HAP-1 (cell line): ENCODE measurements around the gene TSPAN1.
"Not testable (repeated sequence)": the region's sequence is repeated elsewhere in the genome, so short reads cannot be mapped to it uniquely, and the experiment has no call there.

Experiments
- DNase-seq, 2 experiments: peaks; one replicate each; pipeline ENCODE4 v3.0.0-alpha.2; 2016 to 2020; ENCODE audit warnings: low spot score in 2 of 2
- H3K27me3 ChIP-seq: fragments of 250-450 bp; sonication (Bioruptor Pico); 2 replicates; pipeline ENCODE4 v1.5.1; 2020; ENCODE audit warnings: low read depth, mild to moderate bottlenecking, moderate library complexity
- H3K36me3 ChIP-seq: fragments of 250-450 bp; sonication (Bioruptor Pico); replicated peaks from 2 replicates; pipeline ENCODE4 v1.5.1; 2020; ENCODE audit warnings: mild to moderate bottlenecking
- H3K4me1 ChIP-seq: fragments of 250-450 bp; sonication (Bioruptor Pico); 2 replicates; pipeline ENCODE4 v1.5.1; 2020; ENCODE audit warnings: mild to moderate bottlenecking
- H3K4me3 ChIP-seq: fragments of 250-450 bp; sonication (Bioruptor Pico); 2 replicates; pipeline ENCODE4 v1.5.1; 2020; ENCODE audit warnings: mild to moderate bottlenecking, moderate library complexity
- H3K9me3 ChIP-seq: fragments of 250-450 bp; sonication (Bioruptor Pico); 2 replicates; pipeline ENCODE4 v1.5.1; 2020; ENCODE audit warnings: mild to moderate bottlenecking, moderate library complexity
- in situ Hi-C: fragments of 300-500 bp; cut with MboI; formaldehyde crosslinking; loops from 3 replicates; pipeline ENCODE4 v1.14.3; 2020; ENCODE audit warnings: low sequenced_read_pairs, inconsistent platforms, mixed read lengths

Gene TSPAN1

DNA sequence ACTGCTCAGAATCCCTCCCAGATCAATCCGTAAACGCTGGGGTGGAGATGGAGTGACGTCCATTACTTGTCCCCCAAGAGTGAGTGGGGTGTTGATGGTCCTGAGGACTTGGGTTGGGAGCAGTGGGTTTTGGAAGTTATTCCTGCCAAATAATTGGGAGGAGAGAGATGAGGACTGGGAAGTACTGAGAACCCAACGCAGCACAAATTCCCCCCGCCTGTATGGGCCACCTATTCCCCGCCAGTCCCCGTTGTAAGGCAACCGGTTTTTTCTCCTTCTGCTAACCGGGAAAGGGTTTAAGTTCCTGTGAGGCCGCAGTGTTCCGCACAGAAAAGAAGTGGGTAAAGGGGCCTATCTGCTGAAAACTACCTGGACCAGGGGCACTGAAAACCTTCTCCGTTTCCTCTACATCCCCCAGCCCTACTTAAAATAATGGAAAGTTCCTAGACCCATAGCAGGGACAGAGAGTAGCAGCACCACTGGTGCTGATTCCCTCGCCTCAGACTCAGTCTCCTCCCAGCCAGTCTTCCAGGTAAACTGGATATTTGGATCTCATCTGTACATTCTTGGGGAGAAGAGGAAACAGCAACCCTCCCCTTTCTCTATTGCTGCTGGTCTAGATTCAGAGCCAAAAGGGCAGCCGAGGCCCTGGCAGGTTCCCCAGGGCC, 29.0 kb downstream of the TSPAN1 start:
- Histone ChIP-seq H3K27me3 (no peaks in the 10 kb centered on the region), H3K4me3 (peak overlapping the region; percentile 92), H3K9me3 (no peaks in the 10 kb centered on the region), H3K36me3 (peaks cover 8% of the 10 kb centered on the region), H3K4me1 (peaks cover 31% of the 10 kb centered on the region)
- peak in 1 of 2 experiments; percentile 9 for DNase-seq
- in situ Hi-C loops: no loop called here

DNA sequence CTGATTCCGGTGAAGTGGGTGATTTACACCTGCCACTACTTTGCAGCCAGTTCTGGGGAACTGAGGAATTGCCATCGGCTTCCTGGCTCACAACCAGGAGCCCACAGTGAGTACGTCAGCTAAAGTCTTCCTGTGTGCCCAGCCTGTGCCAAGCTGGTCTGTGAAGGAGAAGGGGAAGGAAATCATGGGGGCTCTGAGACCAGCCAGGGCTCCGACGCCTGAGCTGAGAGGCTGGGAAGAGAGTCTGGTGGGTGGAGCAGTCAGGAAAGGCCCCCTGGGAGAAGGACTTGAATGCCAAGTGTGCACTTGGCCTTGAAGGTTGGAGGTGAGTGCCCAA, 29.5 kb downstream of the TSPAN1 start:
- in situ Hi-C loops: no loop called here
- peak in 1 of 2 experiments; percentile 46 for DNase-seq
- Histone ChIP-seq H3K4me1 (peaks cover 26% of the 10 kb centered on the region), H3K27me3 (no peaks in the 10 kb centered on the region), H3K4me3 (peak overlapping the region; percentile 92), H3K9me3 (no peaks in the 10 kb centered on the region), H3K36me3 (peaks cover 8% of the 10 kb centered on the region)

DNA sequence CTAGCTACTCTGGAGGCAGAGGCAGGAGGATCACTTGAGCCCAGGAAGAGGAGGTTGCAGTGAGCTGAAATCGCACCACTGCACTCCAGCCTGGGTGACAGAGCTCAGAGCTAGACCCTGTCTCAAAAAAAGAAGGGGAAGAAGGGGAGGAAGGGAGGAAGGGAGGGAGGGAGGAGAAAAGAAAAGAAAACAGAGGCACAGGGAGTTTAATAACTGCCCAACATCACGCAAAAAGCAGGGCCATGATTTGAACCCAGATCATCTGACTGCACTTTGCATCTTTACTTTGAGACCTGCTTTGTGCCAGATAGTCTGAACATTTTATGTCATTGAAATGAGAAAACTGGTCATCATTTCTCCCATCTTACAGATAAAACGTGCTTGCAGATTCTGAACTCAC, 30.3 kb downstream of the TSPAN1 start:
- in situ Hi-C loops: no loop called here
- Histone ChIP-seq H3K4me1 (peaks cover 26% of the 10 kb centered on the region), H3K9me3 (no peaks in the 10 kb centered on the region), H3K4me3 (no peak overlapping the region), H3K36me3 (peaks cover 8% of the 10 kb centered on the region), H3K27me3 (no peaks in the 10 kb centered on the region)
- DNase-seq: no peak

DNA sequence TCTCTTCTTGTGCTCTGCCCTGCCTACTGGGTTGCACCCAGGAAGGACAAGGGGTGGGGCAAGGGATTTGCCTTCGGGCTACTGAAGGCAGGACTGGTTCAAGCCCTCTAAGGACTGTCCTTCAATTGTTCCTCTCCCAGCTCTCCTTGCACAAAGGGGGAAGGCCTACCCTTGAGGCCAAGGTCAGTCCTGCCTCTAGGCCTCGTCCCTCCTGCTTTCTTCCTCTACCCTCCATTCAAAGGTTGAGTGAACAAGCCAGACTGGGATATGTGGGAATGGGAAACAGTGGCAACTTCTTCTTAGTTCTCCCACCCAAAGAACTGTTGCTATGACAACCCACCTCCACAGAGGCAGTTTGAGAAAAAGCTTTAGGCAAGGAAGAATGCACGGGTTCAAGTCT, 30.9 kb downstream of the TSPAN1 start:
- in situ Hi-C loops: no loop called here
- peaks cover 8% of the 10 kb centered on the region for H3K36me3 ChIP-seq
- no peak overlapping the region for H3K4me3 ChIP-seq
- DNase-seq: peak; percentile 50 to 75
- peaks cover 26% of the 10 kb centered on the region for H3K4me1 ChIP-seq
- no peaks in the 10 kb centered on the region for H3K9me3 ChIP-seq
- H3K27me3 ChIP-seq: no peaks in the 10 kb centered on the region

DNA sequence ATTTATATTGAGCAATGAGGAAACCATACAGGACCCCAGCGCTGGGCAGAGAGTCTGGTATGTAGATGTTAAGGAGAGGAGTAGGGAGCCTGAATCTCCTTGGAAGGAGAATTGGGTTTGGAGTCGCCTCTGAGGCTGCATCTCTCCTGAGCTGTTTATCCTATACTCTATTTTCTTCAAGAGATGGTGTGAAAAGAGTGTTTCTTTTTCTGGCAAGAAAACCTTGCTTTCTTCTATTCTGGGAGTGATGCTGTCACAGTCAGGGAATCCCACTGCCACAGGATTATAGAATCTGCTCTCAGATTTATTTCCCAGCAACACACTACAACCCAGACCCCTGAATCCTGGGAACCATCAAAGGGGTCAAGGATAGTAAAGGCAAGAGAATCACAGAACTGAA, 31.5 kb downstream of the TSPAN1 start:
- Histone ChIP-seq H3K36me3 (peaks cover 8% of the 10 kb centered on the region), H3K4me1 (peaks cover 26% of the 10 kb centered on the region), H3K4me3 (no peak overlapping the region), H3K27me3 (no peaks in the 10 kb centered on the region), H3K9me3 (no peaks in the 10 kb centered on the region)
- in situ Hi-C loops: no loop called here
- DNase-seq: no peak

DNA sequence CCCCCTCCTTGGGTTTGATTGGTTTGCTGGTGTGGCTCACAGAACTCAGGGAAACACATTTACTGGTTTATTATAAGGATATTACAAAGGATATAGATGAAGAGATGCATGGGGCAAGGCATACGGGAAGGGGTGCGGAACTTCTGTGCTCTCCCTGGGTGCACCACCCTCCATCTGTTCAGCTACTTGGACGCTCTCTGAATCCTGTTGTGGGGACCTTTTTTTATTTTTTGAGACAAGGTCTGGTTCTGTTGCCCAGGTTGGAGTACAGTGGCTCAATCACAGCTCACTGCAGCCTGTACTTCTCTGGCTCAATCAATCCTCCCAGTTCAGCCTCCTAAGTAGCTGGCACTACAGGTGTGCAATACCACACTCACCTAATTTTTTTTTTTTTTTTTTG, 35.7 kb downstream of the TSPAN1 start:
- Histone ChIP-seq H3K9me3 (no peaks in the 10 kb centered on the region), H3K4me3 (no peak overlapping the region), H3K4me1 (peaks cover 10% of the 10 kb centered on the region), H3K36me3 (peaks cover 8% of the 10 kb centered on the region), H3K27me3 (no peaks in the 10 kb centered on the region)
- in situ Hi-C loops: no loop called here
- DNase-seq: no peak

DNA sequence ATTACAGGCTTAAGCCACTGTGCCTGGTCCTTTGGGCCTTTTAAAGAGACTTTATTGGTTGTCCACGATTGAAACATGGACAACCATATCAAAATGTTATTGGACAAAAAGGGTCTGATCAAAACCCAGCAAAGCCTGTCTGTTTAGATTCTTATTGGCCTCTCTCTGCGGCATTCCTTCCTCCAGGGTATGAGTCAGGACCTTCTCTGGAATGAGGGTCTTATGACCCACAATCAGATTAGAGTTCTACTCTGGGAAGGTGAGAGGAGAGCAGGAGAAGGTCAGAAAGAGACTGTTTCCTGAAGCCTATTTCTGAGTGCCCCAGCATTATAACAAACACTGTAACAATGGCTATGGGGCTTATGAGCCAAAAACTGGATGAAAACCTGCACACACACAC, 36.2 kb downstream of the TSPAN1 start:
- Histone ChIP-seq H3K9me3 (no peaks in the 10 kb centered on the region), H3K4me1 (peaks cover 5% of the 10 kb centered on the region), H3K4me3 (no peak overlapping the region), H3K27me3 (no peaks in the 10 kb centered on the region), H3K36me3 (peaks cover 7% of the 10 kb centered on the region)
- in situ Hi-C loops: no loop called here
- no peak for DNase-seq

DNA sequence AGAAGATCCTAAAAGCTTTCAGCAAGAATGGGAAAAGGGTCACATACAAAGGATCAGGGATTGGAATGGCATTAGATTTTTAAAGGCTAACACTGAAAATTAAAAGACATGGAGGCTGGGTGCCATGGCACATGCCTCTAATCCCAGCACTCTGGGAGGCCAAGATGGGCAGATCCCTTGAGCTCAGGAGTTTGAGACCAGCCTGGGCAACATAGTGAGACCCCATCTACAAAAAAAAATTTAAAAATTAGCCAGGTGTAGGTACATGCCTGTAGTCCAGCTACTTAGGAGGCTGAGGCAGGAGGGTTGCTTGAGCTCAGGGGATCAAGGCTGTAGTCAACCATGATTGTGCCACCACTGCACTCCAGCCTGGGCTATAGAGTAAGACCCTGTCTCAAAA, 40.6 kb downstream of the TSPAN1 start:
- DNase-seq: no peak

DNA sequence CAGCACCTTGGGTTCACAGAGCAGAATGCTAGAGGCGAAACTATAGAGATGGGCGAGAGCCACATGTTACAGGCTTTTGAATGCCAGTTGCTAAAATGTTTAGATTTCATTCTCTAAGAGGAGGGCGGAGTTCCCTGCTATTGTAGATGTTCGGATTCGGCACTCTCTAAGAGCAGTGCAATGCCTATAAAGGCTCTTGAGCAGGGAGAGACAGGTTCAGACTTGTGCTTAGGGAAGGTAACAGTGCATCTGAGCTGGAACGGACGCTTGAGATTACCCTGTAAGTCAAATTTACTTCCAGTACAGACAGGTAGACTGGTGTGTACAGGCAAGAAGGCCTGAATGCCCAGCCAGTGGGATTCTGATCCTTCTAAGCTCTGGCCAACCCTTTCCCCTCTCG, 43.6 kb downstream of the TSPAN1 start:
- H3K9me3 ChIP-seq: no peaks in the 10 kb centered on the region
- H3K4me3 ChIP-seq: no peak overlapping the region
- peaks cover 11% of the 10 kb centered on the region for H3K4me1 ChIP-seq
- no peak for DNase-seq
- H3K27me3 ChIP-seq: no peaks in the 10 kb centered on the region
- in situ Hi-C loops: no loop called here
- no peaks in the 10 kb centered on the region for H3K36me3 ChIP-seq

More for the DNA sequence above, 40.6 kb downstream of the TSPAN1 start:
- Histone ChIP-seq H3K4me3 (no peak overlapping the region), H3K27me3 (no peaks in the 10 kb centered on the region), H3K36me3 (no peaks in the 10 kb centered on the region), H3K4me1 (no peaks in the 10 kb centered on the region), H3K9me3 (no peaks in the 10 kb centered on the region)
- in situ Hi-C loops: no loop called here

DNA sequence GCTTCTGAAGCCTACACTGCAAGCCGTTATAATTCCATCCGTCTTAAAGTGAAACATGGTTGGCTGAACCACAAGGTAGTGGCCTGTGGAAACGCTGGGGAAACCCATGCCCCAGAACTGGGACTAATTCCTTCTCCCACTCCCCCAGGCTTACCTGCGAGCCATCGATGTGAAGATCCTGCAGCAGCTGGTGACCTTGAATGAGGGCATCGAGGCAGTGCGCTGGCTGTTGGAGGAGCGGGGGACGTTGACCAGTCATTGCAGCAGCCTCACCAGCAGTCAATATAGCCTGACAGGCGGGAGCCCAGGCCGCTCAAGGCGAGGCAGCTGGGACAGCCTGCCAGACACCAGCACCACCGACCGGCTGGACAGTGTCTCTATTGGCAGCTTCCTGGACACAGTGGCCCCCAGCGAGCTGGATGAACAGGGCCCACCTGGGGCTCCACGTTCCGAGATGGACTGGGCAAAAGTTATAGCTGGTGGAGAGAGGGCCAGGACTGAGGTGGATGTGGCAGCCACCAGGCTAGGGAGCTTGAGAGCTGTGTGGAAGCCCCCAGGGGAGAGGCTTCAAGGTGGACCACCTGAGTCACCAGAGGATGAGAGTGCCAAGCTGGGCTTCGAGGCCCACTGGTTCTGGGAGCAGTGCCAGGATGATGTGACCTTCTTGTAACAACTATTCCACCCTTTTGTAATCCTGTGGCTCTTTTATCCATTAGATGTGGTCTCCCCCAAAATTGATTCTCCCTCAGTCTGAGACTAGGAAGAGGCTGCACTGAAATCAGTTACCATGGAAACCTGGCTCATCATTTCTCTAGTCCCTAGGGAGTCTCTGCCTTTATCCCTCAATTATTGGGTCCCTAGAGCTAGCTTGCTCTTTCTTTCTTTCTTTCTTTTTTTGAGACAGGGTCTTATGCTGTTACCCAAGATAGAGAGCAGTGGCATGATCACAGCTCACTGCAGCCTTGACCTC, 44.9 kb downstream of the TSPAN1 start:
- H3K4me1 ChIP-seq: peaks cover 11% of the 10 kb centered on the region
- DNase-seq: no peak
- H3K4me3 ChIP-seq: no peak overlapping the region
- no peaks in the 10 kb centered on the region for H3K36me3 ChIP-seq
- no peaks in the 10 kb centered on the region for H3K9me3 ChIP-seq
- H3K27me3 ChIP-seq: no peaks in the 10 kb centered on the region
- in situ Hi-C loops: no loop called here

DNA sequence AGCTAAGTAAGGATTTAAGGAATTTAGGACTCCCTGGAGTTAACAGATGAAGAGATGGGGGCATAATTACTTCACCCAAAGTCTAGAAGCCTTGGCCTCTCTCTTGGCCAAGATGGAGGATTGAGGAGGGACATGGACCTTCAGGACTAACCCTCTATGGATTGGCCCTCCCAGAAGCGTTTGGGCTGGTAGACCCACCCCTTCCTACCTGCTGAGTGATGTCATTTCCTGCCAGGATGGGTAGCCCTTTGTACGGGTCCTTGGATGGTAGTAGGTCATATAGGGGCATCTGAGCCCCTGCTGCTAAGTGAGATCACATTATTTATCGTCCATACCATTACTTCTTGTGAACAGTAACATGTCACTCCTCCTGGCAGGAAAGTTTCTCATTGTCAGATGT, 45.9 kb downstream of the TSPAN1 start:
- no peaks in the 10 kb centered on the region for H3K9me3 ChIP-seq
- DNase-seq: no peak
- H3K4me1 ChIP-seq: peaks cover 11% of the 10 kb centered on the region
- no peak overlapping the region for H3K4me3 ChIP-seq
- H3K36me3 ChIP-seq: no peaks in the 10 kb centered on the region
- H3K27me3 ChIP-seq: no peaks in the 10 kb centered on the region
- in situ Hi-C loops: no loop called here

DNA sequence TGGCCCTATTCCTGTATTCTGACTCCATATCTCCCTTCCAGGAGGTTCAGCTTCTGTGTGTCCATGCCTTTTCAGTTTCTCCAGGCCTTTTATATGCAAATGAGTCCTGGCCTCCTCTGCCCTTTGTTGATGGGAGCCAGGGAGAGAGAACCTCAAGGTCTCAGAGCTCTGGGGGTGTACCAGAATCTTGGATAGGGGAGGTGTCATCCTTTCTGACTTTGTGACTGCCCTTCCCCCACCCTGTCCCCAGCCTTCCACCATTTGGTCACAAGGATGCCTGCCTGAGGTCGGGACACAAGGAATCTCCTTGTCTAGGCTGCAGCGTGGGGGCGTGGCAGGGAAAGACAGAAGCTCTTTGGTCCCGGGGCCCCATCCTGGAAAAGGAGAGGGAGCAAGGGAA, 46.9 kb downstream of the TSPAN1 start:
- in situ Hi-C loops: no loop called here

DNA sequence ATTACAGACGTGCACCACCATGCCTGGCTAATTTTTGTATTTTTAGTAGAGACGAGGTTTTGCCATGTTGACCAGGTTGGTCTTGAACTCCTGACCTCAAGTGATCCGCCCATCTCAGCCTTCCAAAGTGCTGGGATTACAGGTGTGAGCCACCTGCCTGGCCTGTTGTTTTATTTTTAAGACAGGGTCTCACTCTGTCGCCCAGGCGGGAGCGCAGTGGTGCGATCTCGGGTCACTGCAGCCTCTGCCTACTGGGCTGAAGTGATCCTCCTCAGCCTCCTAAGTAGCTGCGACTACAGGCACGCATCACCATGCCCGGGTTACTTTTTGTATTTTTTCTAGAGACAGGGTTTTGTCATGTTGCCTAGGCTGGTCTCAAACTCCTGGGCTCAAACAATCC, 48.2 kb downstream of the TSPAN1 start:
- peaks cover 11% of the 10 kb centered on the region for H3K4me1 ChIP-seq
- H3K36me3 ChIP-seq, DNase-seq, H3K9me3 ChIP-seq, H3K27me3 ChIP-seq, in situ Hi-C loops, H3K4me3 ChIP-seq: not testable (repeated sequence)

More for the DNA sequence above, 46.9 kb downstream of the TSPAN1 start:
- H3K9me3 ChIP-seq: no peaks in the 10 kb centered on the region
- H3K4me3 ChIP-seq: no peak overlapping the region
- H3K36me3 ChIP-seq: no peaks in the 10 kb centered on the region
- peaks cover 11% of the 10 kb centered on the region for H3K4me1 ChIP-seq
- no peaks in the 10 kb centered on the region for H3K27me3 ChIP-seq
- DNase-seq: peak; percentile 59 to 62

DNA sequence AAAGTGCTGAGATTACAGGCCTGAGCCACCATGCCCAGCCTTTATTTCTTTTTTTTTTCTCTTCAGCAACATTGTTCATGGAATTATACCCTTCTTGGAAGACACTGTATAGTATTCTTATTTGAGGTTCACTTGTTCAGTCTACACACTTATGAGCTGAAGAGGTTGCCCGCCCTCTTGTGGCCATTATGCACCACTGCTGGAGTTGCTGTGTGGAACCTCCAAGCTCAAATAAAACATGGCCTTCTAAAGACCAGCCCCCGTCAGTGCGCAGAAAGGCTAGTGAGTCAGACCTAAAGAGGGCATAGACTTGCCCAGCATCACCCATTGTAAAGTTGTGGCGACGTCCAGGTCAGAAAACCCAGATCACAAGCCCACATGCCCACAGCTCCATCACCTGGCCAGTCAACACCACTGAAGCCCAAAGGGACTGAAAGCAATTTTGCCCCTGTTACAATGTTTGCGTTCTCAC, 48.6 kb downstream of the TSPAN1 start:
- no peak overlapping the region for H3K4me3 ChIP-seq
- no peaks in the 10 kb centered on the region for H3K27me3 ChIP-seq
- peaks cover 11% of the 10 kb centered on the region for H3K4me1 ChIP-seq
- DNase-seq: peak; percentile 79 to 81
- no peaks in the 10 kb centered on the region for H3K36me3 ChIP-seq
- H3K9me3 ChIP-seq: no peaks in the 10 kb centered on the region
- in situ Hi-C loops: no loop called here
